ENCODE results near the gene NHLRC4.

DNA sequence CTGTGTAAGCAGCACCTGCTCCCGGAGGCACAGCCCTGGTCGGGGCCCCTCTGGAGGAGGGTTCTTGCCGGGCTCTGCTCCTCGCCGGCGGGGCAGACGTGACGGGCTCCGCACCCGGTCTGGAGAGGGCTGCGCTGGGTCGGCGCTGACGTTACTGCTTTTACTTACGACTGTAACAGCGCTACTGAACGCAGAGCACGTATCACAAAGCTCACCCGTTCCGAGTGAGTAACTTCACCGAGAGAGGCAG lies 21.8 kb downstream of the NHLRC4 start:
- no peak for TF ChIP-seq CTCF (IDR thresholded peaks at IDR 0.05; ENCODE audit: insufficient read depth, low read length)
- no peak for TF ChIP-seq POLR2AphosphoS5 (IDR thresholded peaks at IDR 0.05; ENCODE audit: low read depth)
- TF ChIP-seq, protein P1, sequence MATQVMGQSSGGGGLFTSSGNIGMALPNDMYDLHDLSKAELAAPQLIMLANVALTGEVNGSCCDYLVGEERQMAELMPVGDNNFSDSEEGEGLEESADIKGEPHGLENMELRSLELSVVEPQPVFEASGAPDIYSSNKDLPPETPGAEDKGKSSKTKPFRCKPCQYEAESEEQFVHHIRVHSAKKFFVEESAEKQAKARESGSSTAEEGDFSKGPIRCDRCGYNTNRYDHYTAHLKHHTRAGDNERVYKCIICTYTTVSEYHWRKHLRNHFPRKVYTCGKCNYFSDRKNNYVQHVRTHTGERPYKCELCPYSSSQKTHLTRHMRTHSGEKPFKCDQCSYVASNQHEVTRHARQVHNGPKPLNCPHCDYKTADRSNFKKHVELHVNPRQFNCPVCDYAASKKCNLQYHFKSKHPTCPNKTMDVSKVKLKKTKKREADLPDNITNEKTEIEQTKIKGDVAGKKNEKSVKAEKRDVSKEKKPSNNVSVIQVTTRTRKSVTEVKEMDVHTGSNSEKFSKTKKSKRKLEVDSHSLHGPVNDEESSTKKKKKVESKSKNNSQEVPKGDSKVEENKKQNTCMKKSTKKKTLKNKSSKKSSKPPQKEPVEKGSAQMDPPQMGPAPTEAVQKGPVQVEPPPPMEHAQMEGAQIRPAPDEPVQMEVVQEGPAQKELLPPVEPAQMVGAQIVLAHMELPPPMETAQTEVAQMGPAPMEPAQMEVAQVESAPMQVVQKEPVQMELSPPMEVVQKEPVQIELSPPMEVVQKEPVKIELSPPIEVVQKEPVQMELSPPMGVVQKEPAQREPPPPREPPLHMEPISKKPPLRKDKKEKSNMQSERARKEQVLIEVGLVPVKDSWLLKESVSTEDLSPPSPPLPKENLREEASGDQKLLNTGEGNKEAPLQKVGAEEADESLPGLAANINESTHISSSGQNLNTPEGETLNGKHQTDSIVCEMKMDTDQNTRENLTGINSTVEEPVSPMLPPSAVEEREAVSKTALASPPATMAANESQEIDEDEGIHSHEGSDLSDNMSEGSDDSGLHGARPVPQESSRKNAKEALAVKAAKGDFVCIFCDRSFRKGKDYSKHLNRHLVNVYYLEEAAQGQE (IDR thresholded peaks at IDR 0.05; ENCODE audit: insufficient replicate concordance, low read depth) = no peak
